Embryonic facial prominence (tissue), 1 donor: ENCODE measurements around the gene PANK4.

Source experiments
- DNase-seq: peaks from one replicate; pipeline ENCODE4 v3.0.0-alpha.2; 2016; ENCODE audit errors: extremely low spot score

PANK4 gene

DNA sequence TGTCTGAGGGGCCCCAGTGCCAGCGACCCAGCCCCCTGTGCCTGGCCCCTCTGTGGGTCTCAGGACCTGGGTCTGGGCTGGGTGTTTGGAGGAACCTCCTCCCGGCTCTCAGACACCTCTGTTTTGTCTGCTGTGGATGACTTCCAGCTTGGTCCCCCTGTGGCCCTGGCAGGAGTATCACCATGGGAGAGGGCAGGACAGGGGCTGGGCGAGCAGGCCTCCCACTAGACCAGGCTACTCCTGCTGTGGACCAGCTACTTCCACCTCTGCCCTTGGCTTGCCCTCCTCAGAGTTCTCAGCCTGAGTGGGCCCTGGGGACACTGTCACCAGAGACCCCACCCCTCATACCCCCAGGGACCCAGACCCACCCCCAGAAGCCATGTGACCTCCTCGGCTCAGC lies 28.5 kb downstream of the PANK4 start:
- no peak for DNase-seq

- DNase-seq, result no peak
Observed at GRCh38 chr1:2496746-2497145, 29.6 kb downstream of the PANK4 start.

DNA sequence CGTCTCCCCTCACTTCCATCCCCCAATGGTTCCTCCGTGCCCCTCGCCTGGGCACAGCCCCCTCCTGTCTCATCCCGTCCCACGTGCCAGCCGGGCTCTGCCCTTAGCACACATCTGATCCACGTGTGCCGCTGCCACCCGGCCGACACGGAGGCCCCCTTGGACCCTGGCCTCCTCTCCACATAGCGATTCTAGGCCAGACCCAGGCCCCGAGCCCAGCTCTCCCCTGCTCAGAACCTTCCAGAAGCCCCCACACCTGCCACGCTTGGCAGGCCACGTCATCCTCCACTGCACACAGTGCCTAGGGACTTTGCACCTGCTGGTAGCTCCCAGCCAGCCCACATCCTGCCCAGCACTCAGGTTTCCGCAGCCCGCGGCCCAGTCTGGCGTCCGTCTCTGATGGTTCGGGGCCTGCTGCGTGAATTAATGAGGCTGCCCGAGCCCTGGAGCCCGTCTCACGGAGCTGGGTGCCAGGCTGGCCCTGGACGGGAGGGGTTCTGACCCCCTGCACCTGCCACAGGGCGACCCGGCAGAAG lies 30.2 kb downstream of the PANK4 start:
- no peak for DNase-seq

DNA sequence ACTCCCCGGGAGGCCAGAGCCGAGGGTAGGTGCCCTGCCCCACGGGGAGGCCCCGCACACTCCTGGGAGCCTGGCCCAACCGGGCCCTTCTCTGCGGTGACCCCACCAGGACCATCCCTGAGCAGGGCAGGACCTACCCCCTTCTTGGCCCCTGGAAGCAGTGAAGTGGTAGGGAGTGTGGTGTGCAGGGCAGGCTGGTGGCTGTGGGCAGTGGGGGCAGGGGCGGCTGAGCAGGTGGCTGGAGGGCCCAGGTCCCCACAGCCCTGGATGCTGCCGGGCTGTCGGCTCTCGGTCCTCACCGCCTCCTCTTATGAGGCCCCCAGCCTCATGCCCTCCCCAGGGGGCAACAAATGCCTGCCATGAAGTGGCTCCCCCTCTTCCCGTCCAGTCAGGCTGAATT lies 30.9 kb downstream of the PANK4 start:
- no peak for DNase-seq

- DNase-seq, result no peak
Observed at GRCh38 chr1:2495026-2495425, 31.4 kb downstream of the PANK4 start.

- no peak for DNase-seq
Observed at GRCh38 chr1:2494323-2494693, 32.1 kb downstream of the PANK4 start.

DNA sequence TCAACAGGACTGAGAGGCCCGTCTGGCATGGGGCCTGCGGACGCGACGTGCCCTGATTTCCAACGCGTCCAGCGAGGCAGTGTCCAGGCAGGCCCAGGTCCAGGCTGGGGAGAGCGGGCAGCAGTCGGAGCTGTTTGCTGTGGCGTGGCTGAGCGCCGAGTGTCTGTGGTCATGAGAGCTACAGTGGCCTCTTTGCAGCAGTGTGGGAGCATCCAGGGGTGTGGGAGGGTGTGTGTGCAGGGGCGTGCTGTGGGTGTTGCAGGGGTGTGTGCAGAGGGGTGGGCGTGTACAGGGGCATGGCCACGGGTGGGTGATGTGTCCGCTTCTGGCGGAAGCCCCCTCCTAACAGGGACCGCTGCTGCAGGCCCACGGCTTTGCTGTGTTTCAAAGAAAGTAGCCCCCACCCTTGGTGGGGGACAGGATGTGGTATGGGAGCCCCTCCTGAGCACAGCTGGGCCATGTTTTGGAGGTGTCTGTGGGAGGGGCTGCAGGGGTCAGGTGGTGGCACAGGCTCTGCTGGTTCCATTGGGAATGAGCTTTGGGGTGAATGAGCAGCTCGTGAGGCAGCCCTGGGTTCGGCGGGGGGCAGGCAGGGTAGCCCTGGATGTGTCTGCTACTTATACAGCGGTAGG lies 32.6 kb downstream of the PANK4 start:
- DNase-seq, result no peak

GRCh38 chr1:2493218-2493617 lies 33.2 kb downstream of the PANK4 start:
- DNase-seq, result no peak

- DNase-seq, result no peak
Observed at GRCh38 chr1:2492091-2492490, 34.3 kb downstream of the PANK4 start.

GRCh38 chr1:2489615-2490014 lies 36.8 kb downstream of the PANK4 start:
- DNase-seq, result no peak

GRCh38 chr1:2488688-2489087 lies 37.7 kb downstream of the PANK4 start:
- DNase-seq, result no peak

DNA sequence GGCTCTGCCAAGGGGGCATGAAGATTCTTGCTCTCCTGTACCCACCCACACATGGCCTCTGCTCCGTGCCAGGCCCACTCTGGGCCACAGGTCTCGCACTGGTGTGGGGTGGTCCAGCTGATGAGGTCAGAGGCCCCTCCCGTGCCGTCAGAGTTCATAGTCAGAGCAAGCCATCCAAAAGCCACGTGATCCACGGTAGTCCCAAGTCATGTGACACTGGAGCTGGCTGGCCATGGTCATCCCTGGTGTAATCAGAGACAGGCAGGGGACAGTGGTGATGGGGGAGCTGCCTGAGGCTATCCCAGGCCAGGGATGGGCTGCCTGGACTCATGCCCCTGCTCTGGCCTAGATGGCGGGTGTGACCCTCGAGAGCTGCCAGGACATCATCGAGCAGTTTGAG lies 39.8 kb downstream of the PANK4 start:
- DNase-seq, result no peak

DNA sequence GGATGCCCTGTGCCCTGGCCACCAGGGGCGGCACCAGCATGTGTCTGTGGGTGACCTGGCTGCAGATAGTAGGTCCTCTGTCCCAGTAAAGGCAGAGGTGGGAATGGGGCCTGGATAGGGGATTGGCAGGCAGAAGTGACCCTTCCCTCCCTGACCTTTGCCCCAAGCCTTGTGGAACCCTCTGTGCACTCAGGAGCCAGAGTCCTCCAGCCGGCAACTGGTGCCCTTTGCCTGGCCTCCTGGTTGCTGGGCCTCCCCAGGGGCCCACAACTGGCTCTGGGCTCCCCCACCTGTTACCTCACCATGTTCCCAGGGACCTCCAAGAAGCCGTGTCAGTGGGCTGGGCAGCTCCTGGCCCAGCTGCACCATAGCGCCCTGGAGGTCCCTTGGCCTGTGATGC lies 40.4 kb downstream of the PANK4 start:
- no peak for DNase-seq

DNA sequence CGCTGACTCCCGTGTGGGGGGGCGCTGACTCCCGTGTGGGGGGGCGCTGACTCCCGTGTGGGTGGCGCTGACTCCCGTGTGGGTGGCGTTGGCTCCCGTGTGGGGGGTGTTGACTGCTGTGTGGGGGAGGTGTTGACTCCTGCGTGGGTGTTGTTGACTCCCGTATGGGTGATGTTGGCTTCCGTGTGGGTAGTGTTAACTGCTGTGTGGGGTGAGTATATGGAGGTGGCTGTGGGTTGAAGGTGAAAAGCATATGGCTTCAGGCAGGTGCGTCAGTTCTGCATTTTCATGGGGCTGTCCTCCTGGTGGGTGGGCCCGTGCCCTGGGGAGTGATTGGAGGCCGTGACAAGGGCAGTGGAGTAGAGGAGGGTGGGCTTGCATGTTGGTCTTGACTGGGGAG lies 42.4 kb downstream of the PANK4 start:
- DNase-seq, result no peak

DNA sequence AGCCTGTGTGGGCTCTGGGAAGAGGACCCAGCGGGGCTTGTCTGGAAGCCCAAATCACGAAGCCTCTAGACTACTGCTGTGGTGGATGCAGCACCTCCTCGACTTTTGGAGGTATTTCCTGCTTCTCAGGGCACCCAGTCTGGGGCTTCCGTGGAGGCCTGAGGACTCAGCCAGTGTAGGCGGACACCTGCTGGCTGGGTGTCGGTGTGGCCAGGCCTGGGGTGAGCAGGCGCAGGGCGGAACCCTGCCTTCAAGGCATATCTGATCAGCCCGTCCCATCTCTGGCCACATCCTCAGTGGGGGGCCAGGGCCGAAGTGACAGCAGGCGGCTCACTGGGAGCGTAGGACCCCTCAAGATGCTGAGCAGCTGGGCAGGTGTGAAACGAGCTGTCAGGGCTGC lies 43.4 kb downstream of the PANK4 start:
- no peak for DNase-seq

DNA sequence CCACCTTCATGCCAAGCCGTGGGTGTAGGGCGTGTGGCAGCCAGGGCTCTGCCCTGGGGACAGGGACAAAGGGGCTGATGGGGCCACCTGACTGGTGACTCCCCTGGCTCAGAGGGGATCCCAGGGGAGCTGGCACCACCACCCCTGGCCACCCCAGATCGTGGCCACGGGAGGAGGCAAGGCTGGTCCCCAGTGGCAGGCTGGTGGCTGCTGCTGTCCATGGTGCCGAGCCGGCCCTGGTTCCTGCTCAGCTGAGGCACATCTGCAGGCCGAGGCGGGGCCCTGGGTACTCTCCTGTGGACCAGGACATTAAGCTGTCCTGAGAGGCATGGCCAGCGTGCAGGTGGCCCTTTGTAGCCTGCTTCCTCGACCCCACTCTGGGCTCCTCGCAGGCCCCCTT lies 43.8 kb downstream of the PANK4 start:
- DNase-seq, result no peak

- DNase-seq, result no peak
Observed at GRCh38 chr1:2481885-2482284, 44.5 kb downstream of the PANK4 start.

DNA sequence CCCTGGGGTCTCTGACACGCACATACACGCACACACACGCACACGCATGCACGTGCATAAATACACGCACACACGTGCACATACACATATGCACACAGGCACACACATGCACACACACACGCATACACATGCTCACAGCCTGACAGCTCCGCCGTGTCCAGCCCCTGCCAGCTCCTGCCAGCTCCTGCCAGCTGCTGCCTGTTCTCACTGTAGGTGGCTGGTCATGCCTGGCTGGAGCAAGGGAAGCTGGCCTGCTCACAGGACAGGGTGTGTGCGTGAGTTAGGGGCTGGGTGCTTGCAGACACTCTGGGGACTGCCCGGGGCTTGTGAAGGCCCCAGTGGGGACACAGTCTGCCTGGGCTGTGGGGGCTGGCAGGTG lies 45.4 kb downstream of the PANK4 start:
- DNase-seq, result no peak

DNA sequence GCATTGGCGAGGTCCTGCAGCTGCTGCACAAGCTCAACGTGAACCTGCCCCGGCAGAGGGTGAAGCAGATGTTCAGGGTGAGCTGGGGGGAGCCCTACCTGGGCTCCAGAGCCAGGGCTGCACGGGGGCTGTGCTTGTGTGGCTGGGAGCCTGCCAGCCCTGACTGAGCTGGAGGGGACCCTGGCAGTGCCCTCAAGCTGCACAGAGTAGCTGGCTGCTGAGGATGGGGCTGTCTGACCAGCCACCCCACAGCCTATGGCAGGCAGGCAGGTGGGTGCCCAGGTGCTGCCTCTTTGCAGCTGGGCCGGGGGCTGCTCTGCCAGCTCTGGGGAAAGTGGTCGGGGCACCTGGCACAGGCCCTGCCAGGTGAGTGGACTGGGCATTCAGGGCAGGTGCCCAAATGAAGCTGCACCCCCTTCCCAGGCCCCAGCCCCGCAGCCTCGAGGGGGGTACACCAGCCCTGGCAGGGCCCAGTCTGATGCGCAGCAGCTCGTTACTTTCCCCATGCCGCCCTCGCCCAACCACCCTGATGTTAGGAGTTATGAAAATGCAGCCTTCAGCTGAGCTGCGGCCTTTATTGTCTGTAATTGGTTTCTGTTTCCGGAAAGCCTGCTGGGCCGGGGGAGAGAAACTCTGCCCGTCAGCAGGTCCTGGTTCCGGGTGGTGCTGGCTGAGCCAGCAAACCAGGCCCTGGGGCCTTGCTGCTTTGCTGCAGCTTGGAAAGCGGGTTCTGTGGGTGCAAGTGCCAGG lies 46.0 kb downstream of the PANK4 start:
- DNase-seq, result no peak

DNA sequence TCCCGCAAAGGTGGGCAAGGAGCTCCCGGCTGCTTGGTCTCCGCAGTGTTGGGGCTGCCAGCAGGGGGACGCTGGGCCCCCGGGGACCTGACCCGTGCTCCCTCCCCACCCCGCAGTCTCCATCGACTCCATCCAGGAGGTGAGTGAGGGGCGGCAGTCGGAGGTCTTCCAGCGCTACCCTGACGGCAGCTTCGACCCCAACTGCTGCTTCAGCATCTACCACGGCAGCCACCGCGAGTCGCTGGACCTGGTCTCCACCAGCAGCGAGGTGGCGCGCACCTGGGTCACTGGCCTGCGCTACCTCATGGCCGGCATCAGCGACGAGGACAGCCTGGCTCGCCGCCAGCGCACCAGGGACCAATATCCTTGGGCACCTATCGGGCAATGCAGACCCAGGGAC lies 46.8 kb downstream of the PANK4 start:
- DNase-seq, result no peak

DNA sequence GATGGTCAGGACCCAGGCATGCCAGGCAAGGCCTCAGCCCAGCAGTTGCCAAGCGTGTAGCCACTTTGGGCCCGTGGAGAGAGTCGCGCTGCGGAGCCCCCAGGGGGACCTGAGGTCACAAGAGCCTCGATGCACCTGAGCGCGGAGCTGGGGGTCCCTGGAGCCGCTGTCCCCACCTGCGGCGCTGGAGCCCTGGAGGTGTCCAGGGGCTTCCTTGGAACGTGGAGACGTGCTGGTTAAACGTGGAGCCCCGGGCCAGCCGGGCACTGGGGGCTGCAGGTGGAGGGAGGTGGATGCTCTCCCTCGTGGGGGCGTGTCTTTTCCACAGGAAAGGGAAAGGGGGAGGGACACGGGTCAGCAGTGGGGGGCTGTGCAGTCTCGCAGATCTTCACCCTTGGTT lies 47.2 kb downstream of the PANK4 start:
- no peak for DNase-seq

DNA sequence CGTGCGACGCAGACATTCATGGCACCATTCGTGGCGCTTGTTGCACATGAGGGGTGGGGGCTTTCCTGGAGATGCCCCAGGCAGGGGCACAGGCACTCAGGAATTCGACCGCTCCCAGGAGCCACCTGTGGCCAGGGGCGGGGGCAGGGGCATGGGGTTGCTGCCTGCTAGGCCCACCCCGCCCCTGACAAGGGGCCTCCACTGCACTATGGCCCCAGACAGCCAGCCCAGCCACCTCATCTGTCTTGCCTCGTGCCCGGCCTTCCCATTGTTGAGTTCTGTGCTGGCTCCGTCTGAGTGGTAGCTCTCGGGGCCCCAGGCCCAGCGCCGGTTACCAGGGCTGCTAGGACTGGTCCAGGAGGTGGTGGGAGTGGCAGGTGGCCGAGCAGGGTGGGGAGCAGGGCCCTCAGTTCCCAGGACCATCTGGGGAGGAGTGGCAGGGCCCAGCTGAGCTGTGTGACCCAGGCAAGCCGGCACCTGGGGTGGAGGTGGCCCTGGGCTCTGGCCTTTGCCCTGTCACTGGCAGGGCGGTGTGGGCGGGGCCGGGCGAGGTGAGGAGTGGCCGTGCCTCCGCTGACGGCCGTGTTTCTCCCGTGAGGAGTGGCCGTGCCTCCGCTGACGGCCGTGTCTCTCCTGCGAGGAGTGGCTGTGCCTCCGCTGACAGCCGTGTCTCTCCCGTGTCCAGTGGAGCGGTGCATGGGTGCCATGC lies 48.5 kb downstream of the PANK4 start:
- no peak for DNase-seq

GRCh38 chr1:2477309-2477708 lies 49.1 kb downstream of the PANK4 start:
- DNase-seq, result no peak
